Stimulated activated CD4-positive, alpha-beta T cell treated with anti-CD3 and anti-CD28 coated beads, TNF-alpha, amount 100 ng/mL, for 4 hours (primary cell): ENCODE results near the gene TGM5.
A peak's percentile ranks its signal among the peaks of the same experiment; 100 is the strongest.
"Not testable (repeated sequence)": the region's sequence is repeated elsewhere in the genome, so short reads cannot be mapped to it uniquely, and the experiment has no call there.

Source experiments
- DNase-seq, 3 experiments: peaks; one replicate each; pipeline ENCODE4 v3.0.0-alpha.2; 2020; ENCODE audit warnings: low read depth in 3 of 3

Gene TGM5

DNA sequence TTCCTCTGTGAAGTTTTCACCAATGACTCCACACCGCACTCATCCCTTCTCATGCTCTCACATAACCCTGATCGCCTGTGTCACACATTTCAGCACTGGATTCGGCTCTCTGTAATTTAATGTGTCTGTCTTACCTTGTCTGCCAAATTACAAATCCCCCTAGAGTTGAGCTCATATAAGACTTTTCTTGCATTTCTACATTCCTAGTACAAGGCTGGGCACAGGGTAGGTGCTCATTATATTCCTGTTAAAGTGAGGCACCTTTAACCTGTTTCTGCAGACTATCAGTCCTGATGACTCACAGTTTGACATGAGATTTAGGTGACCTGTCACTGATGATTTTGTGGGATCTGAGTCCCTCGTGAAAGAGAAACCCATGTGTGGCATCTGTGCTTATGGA, 22.6 kb downstream of the TGM5 start:
- no peak for DNase-seq

- no peak for DNase-seq
Measured at GRCh38 chr15:43243020-43243645, 23.6 kb downstream of the TGM5 start.

- no peak for DNase-seq
Measured at GRCh38 chr15:43242616-43243015, 24.1 kb downstream of the TGM5 start.

DNA sequence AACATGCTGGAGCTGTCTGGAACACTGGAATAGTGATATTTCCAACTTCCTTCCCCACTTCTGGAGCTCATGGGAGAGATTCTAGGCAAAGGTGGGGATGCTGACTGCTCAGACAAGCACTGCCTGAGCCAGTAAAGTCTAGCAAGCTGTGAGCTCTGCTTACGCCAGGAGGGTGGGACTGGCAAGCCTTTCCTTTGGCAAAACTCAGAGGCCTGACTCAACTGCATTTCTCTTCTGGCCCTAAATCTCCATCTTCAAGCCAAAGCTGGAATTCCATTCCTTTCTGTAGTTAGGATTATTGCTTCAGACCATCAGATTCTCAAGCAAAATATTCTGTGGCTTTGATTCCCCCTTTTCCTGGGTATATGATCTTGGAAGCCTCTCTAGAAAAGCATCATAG, 25.6 kb downstream of the TGM5 start:
- no peak for DNase-seq

DNA sequence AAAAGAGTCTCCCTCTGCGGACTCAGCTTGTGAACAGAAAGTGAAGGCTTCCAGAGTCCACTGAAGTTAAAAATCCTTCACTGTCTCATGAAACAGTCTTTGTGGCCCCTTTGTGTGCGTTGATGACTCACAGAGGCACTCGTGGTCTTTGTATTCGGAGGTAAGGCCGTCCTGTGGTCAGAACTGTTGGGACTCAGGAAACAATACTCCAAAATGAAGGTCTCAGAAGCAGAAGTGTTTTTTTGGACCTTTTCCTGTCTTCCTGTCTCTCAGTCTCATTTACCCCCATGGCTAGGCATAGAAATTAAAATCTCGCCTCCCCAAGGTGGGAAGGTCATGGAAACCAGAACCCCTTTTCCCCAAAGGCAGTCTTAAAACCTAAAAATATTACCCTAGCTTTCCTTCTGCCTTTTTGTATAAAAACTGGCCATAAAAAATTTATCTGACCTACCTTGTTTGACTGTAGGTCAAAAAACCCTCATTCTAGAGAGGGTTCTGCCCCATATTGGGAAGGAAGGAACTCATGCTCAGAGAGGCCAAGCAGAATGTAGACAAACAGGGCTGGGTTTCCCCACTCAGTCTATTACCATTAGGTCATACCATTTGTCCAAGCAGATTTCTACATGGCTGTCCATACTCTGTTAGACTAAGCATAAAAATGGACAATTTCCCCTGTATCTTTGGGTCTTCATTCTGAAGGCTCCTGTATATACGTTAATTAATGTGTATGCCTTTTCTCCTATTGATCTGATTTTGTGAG, 26.8 kb downstream of the TGM5 start:
- no peak for DNase-seq

DNA sequence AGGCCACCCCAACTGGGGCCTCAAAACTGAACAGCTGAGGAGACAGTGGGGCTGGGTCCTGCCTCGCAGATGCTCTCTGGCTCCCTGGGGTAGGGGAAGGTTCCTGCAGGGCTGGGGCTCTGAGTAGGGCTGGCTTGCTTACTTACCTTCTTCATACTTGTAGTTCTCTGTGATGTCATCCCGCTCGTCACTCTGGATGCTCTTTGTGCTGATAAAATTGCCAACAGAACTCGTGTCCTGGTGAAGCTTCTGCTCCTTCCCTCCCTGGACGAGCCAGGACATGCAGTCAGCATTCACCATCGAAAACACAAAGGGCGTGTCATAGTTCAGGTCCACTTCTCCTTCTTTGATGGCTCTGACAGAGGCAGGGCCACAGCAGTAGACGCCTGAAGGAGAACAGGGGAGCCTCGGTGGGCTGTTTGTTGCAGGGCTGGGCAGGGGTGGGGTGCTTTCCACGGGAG, 28.0 kb downstream of the TGM5 start:
- no peak for DNase-seq

DNA sequence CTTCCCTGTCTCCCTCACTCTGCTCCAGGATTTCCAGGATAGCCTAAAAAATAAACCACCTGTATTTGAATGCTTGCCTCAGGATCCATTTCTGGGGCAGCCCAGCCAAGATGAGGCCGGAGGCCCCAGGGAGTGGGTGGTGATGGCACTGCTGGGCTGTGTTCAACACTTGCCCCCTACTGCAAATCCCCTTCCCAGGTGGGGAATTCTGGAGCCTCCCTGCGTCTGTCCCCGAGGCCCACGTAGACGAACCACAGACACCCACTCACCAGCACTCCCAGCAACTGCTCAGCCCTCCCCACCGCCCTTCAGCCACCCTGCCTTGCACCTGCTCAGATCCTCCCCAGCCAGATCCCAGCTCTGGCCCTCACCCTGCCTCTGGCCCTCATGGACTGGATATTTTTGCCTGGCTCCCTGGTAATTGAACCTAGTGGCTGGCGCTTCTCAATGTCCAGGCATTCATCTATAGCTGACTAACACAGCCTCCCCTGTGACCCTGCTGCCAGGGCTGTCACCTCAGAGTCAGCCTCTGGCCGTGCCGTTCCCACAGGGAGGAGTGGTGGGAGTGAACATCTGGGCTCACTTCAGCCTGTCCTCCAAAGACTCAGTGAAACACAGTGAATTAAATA, 28.8 kb downstream of the TGM5 start:
- no peak for DNase-seq

- no peak for DNase-seq
Measured at GRCh38 chr15:43235536-43235935, 31.2 kb downstream of the TGM5 start.

- no peak for DNase-seq
Measured at GRCh38 chr15:43232289-43232874, 34.3 kb downstream of the TGM5 start.

DNA sequence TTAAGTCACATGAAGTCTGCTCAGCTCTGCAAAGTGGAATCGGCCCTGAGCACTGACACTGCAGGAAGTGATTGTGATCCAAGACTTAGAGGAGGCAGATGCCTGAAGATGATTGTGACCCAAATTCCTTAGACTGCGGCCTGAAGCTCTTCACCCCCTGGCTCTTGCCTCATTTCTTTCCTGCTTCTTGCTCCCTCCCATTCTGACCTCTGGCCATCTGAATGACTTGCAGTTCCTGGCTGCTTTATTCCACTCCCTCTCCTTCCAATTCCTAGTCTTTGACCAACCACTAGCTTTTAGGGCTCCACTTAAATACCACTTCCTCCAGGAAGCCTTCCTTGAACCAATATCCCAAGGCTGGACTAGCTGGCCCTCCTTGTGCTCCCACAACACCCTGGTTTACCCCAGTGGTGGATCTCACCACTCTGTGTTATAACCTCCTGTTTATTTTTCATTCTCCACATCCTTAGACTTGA, 36.0 kb downstream of the TGM5 start:
- DNase-seq, result no peak

GRCh38 chr15:43229977-43230376, 36.8 kb downstream of the TGM5 start:
- no peak for DNase-seq

- no peak for DNase-seq
Measured at GRCh38 chr15:43226436-43227305, 40.1 kb downstream of the TGM5 start.

GRCh38 chr15:43225950-43226255, 40.8 kb downstream of the TGM5 start:
- DNase-seq, result not testable (repeated sequence)

- peak in 2 of 3 experiments; percentile 3 to 5 for DNase-seq
Measured at GRCh38 chr15:43225201-43225949, 41.4 kb downstream of the TGM5 start.

- no peak for DNase-seq
Measured at GRCh38 chr15:43221422-43221821, 45.3 kb downstream of the TGM5 start.

DNA sequence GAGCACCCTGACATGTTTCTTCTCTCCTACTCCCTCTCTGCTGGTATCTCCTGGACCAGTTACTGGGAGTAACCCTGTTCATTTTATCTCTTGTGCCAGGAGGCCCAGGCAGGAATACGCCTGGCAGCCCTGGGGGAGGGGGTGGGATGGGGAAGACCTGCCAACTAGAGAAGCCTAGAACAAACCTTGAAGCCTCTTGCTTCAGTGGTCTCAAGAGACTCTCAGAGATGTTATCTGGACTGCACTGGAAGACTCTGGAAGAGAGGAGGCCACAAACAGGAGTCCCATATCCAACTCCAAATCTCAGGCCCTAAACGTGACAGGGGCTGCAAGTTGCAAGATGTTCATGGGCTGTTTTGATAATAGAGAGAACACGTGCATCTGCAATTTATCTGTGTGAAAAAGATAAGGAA, 45.7 kb downstream of the TGM5 start, which contains the start of gene EPB42:
TSS of gene EPB42 (minus strand) at position 28 of the 413 bp plus-strand sequence. CDS start 193 bp downstream, outside the sequence.
- DNase-seq, result no peak

- DNase-seq, result no peak
Measured at GRCh38 chr15:43219929-43220928, 46.5 kb downstream of the TGM5 start.

GRCh38 chr15:43218908-43219706, 47.6 kb downstream of the TGM5 start:
- DNase-seq, result no peak

DNA sequence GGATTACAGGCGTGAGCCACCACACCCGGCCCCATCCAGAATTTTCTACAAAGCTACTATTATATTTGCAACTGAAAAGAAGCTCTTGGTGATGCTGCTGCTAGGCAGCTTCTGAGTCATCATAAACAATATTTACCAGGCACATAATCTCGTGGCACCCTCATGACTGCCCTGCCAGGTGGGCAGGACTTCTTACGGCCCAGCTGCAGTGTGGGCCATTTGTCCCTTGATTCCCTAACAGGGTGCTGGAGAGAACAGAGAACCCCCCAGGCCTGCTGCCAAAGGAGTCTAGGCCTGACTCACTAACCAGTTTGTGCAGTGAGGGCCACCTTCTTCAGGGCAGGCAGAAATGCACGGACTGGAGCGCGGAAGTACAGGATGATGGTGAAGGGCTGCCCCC, 50.8 kb downstream of the TGM5 start:
- DNase-seq, result no peak
